ENCODE data around the gene LRMDA. TPM values are rescaled to one million over a fixed set of nuclear protein-coding genes. Genes with fewer than 3 reads are reported as not detected.
A peak's percentile ranks its signal among the peaks of the same experiment; 100 is the strongest.

The LRMDA gene
- total and polyA plus RNA-seq, 10 of the 15 experiments (the other 5 are each of a cell fraction or from before 2014, with no cell fraction given): 0.07 to 0.54 (median 0.29) TPM; not detected in 4

- ChIA-PET SMC1A (ENCODE audit: uncharacterized antibody, unreplicated experiment) (interaction anchor here (0.6 to 1.7 kb wide), 9 partner anchors 10 to 1035 kb away, joined by 3 to 4 read pairs (median 3); no protein-coding TSS in a partner anchor), POLR2A (no interaction called here), CTCF (interaction anchor here (0.6 to 1.2 kb wide), 3 partner anchors 13 to 272 kb away, joined by 3 to 4 read pairs (median 3); no protein-coding TSS in a partner anchor), RAD21 (ENCODE audit: unreplicated experiment) (interaction anchor here (1.3 to 1.6 kb wide), 3 partner anchors 8 to 259 kb away, joined by 3 to 5 read pairs (median 4); no protein-coding TSS in a partner anchor)
- H2AFZ ChIP-seq (ENCODE audit: control insufficient read depth, low read depth, low read length): no peak overlapping the region
- H3K36me3 ChIP-seq (ENCODE audit: control insufficient read depth in 2 of 2, insufficient read depth in 2 of 2, low read length in 1 of 2): no peaks in the 10 kb centered on the region
- in situ Hi-C loops (cut with MboI) (no loop called here), intact Hi-C loops (cut with micrococcal nuclease; ENCODE audit: unreplicated experiment) (no loop called here)
- H3K27ac ChIP-seq (ENCODE audit: control insufficient read depth, insufficient read depth): no peak overlapping the region
- H3K27me3 ChIP-seq (replicated peaks in 1 of 2; ENCODE audit: control insufficient read depth in 2 of 2, insufficient read depth in 2 of 2, low read length in 1 of 2): peaks cover 0 to 2% of the 10 kb centered on the region in 2 experiments; a peak in 1 of 4 replicates
- ATAC-seq (peak; percentile 31), DNase-seq (ENCODE audit: low read depth, low spot score) (no peak), FAIRE-seq (no peak)
- BruUV-seq (replicated peaks): no TSS peak
- no peaks in the 10 kb centered on the region for H3K79me2 ChIP-seq (ENCODE audit: control insufficient read depth, insufficient read depth, low read length)
- no peaks in the 10 kb centered on the region for H3K4me1 ChIP-seq (ENCODE audit: control insufficient read depth, insufficient read depth, low read length)
- H3K9ac ChIP-seq (ENCODE audit: control insufficient read depth, insufficient read depth, low read length): no peak overlapping the region
- no peaks in the 10 kb centered on the region for H4K20me1 ChIP-seq (ENCODE audit: control insufficient read depth, insufficient read depth)
- no peak overlapping the region for H3K4me2 ChIP-seq (ENCODE audit: control insufficient read depth, insufficient read depth)
- TF ChIP-seq HSF1 (IDR thresholded peaks at IDR 0.05; ENCODE audit: low read depth, low read length) (no peak), YY1 (IDR thresholded peaks at IDR 0.05; ENCODE audit: low read depth, low read length) (no peak)
- no peaks in the 10 kb centered on the region for H3K9me3 ChIP-seq (replicated peaks; ENCODE audit: control insufficient read depth, insufficient read depth, low read length)
- 28% methylated on average over 4 of the region's 4 CpGs for WGBS (ENCODE audit: insufficient coverage, insufficient replicate concordance, low lambda C conversion rate, missing lambda C conversion rate)
- H3K4me3 ChIP-seq: no peak overlapping the region
Observed at GRCh38 chr10:75764974-75765788, 333.8 kb downstream of the LRMDA start.

GRCh38 chr10:75765789-75766096, 334.3 kb downstream of the LRMDA start:
- in situ Hi-C loops (cut with MboI) (no loop called here), intact Hi-C loops (cut with micrococcal nuclease; ENCODE audit: unreplicated experiment) (no loop called here)
- WGBS (ENCODE audit: insufficient coverage, insufficient replicate concordance, low lambda C conversion rate, missing lambda C conversion rate): 27% methylated on average over 5 of the region's 5 CpGs
- Histone ChIP-seq H3K9me3 (replicated peaks; ENCODE audit: control insufficient read depth, insufficient read depth, low read length) (no peaks in the 10 kb centered on the region), H3K27ac (ENCODE audit: control insufficient read depth, insufficient read depth) (no peak overlapping the region), H3K4me1 (ENCODE audit: control insufficient read depth, insufficient read depth, low read length) (no peaks in the 10 kb centered on the region), H4K20me1 (ENCODE audit: control insufficient read depth, insufficient read depth) (no peaks in the 10 kb centered on the region), H2AFZ (ENCODE audit: control insufficient read depth, low read depth, low read length) (no peak overlapping the region), H3K79me2 (ENCODE audit: control insufficient read depth, insufficient read depth, low read length) (no peaks in the 10 kb centered on the region), H3K4me3 (no peak overlapping the region), H3K9ac (ENCODE audit: control insufficient read depth, insufficient read depth, low read length) (no peak overlapping the region), H3K36me3 (ENCODE audit: control insufficient read depth in 2 of 2, insufficient read depth in 2 of 2, low read length in 1 of 2) (no peaks in the 10 kb centered on the region), H3K27me3 (replicated peaks in 1 of 2; ENCODE audit: control insufficient read depth in 2 of 2, insufficient read depth in 2 of 2, low read length in 1 of 2) (peaks cover 0 to 2% of the 10 kb centered on the region in 2 experiments; a peak in 1 of 4 replicates), H3K4me2 (ENCODE audit: control insufficient read depth, insufficient read depth) (no peak overlapping the region)
- no peak; the same call in 1 of the 3 replicates for ATAC-seq
- BruUV-seq (replicated peaks): no TSS peak
- DNase-seq (ENCODE audit: low read depth, low spot score): no peak
- no peak for FAIRE-seq
- RAD21 ChIA-PET (ENCODE audit: unreplicated experiment): no interaction called here
- POLR2A ChIA-PET: no interaction called here
- CTCF ChIA-PET: interaction anchor here (0.6 kb wide), 1 partner anchor 14 kb away, joined by 4 read pairs; no protein-coding TSS in a partner anchor
- SMC1A ChIA-PET (ENCODE audit: uncharacterized antibody, unreplicated experiment): no interaction called here
- TF ChIP-seq E4F1 (IDR thresholded peaks at IDR 0.05; ENCODE audit: borderline replicate concordance, partially characterized antibody) (no peak), HDAC6 (IDR thresholded peaks at IDR 0.05; ENCODE audit: unreplicated experiment) (no peak), NFXL1 (IDR thresholded peaks at IDR 0.05; ENCODE audit: borderline replicate concordance) (no peak), ETV6 (conservative IDR thresholded peaks at IDR 0.05 in 1 of 2, IDR thresholded peaks at IDR 0.05 in 1 of 2; ENCODE audit: borderline replicate concordance in 1 of 2, low read depth in 1 of 2) (no peak), ZNF384 (IDR thresholded peaks at IDR 0.05; ENCODE audit: borderline replicate concordance, low read depth, low read length) (no peak), ZBED1 (IDR thresholded peaks at IDR 0.05; ENCODE audit: borderline replicate concordance) (no peak), EP300 (IDR thresholded peaks at IDR 0.05; ENCODE audit: borderline replicate concordance in 1 of 2, control insufficient read depth in 1 of 2, low read depth in 2 of 2, low read length in 2 of 2) (no peak), ESRRA (IDR thresholded peaks at IDR 0.05; ENCODE audit: low read length) (no peak), MYC (IDR thresholded peaks at IDR 0.05; ENCODE audit: insufficient read depth, insufficient read length, insufficient replicate concordance, low read length, severe bottlenecking) (no peak)

Data from GM12878 (cell line).